DOHH2 (cell line): ENCODE data around the gene GALNT12.

Experiments used
- EZH2phosphoT487 ChIP-seq: fragments of 200-600 bp; sonication (generic); IDR thresholded peaks from 2 replicates; pipeline ENCODE4 v1.6.1; 2017; ENCODE audit warnings: borderline replicate concordance, mild to moderate bottlenecking, antibody characterized with exemption, low read length, moderate library complexity, mixed read lengths
- TF ChIP-seq, protein P1 (sequence below): fragments of 200-600 bp; sonication (generic); IDR thresholded peaks from one replicate; pipeline ENCODE4 v1.5.1; 2014; ENCODE audit warnings: antibody characterized with exemption, mild to moderate bottlenecking, low read depth, low read length; ENCODE audit not compliant: poor library complexity, severe bottlenecking

DNA sequence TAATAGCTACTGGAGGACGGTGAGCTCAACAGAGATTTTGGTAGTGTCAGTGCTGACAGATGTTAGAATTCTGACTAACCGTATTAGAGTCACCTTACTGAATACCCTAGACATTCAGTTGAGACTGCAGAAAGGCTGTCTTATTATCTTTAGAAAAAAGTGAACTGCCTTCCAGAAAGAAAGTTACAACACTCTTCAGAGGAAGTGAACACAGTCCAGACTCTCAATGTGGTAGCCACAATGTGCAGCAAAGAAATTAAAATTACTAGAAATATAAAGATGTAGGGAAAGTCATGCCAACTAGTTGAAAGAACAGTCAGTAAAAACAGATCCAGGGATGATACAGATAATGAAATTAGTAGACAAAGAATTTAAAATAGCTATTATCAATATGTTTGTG, 89.2 kb downstream of the GALNT12 start:
- TF ChIP-seq, protein P1, sequence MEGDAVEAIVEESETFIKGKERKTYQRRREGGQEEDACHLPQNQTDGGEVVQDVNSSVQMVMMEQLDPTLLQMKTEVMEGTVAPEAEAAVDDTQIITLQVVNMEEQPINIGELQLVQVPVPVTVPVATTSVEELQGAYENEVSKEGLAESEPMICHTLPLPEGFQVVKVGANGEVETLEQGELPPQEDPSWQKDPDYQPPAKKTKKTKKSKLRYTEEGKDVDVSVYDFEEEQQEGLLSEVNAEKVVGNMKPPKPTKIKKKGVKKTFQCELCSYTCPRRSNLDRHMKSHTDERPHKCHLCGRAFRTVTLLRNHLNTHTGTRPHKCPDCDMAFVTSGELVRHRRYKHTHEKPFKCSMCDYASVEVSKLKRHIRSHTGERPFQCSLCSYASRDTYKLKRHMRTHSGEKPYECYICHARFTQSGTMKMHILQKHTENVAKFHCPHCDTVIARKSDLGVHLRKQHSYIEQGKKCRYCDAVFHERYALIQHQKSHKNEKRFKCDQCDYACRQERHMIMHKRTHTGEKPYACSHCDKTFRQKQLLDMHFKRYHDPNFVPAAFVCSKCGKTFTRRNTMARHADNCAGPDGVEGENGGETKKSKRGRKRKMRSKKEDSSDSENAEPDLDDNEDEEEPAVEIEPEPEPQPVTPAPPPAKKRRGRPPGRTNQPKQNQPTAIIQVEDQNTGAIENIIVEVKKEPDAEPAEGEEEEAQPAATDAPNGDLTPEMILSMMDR = no peak
- no peak for TF ChIP-seq EZH2phosphoT487
